H1 (cell line): ENCODE data around the gene RBM27. TPM values are rescaled to one million over a fixed set of nuclear protein-coding genes. Genes with fewer than 3 reads are reported as not detected.

Experiments used
- CTCF ChIA-PET: fragments of 300-600 bp; sonication (Branson Sonifier 250); formaldehyde crosslinking; loops from one replicate; lab custom pipeline; 2021; ENCODE audit not compliant: partially characterized antibody; lab: Charles Lee
- POLR2A ChIA-PET: fragments of 300-600 bp; sonication (Branson Sonifier 250); formaldehyde crosslinking; loops from one replicate; lab custom pipeline; 2021; ENCODE audit warnings: inconsistent platforms; ENCODE audit not compliant: partially characterized antibody; lab: Charles Lee
- DNase-seq, 2 experiments: peaks; one replicate each; pipeline versions ENCODE4 v3.0.0 to v3.0.0-alpha.2; 2010 to 2022; ENCODE audit warnings: low spot score in 2 of 2, low read depth in 1 of 2, mixed read lengths in 1 of 2
- FAIRE-seq: peaks from 2 replicates; lab custom pipeline; 2011; peaks lifted over from hg19 to GRCh38; lab: Jason Lieb, UNC
- H2AFZ ChIP-seq: 2 replicates; pipeline ENCODE4 v1.8.1; 2012; ENCODE audit warnings: low read length, inconsistent platforms
- H2AK5ac ChIP-seq: 2 replicates; pipeline ENCODE4 v1.6.1; 2013; ENCODE audit warnings: low read depth, low read length
- H2BK120ac ChIP-seq: replicated peaks from 2 replicates; pipeline ENCODE3; 2013; ENCODE audit warnings: low read depth, low read length, inconsistent platforms
- H2BK12ac ChIP-seq: 2 replicates; pipeline ENCODE4 v1.6.1; 2013; ENCODE audit warnings: low read depth, low read length
- H2BK15ac ChIP-seq: 2 replicates; pipeline ENCODE4 v1.6.1; 2013; ENCODE audit warnings: low read length
- H2BK20ac ChIP-seq: 2 replicates; pipeline ENCODE4 v1.6.1; 2013; ENCODE audit warnings: low read length
- H2BK5ac ChIP-seq: 2 replicates; pipeline ENCODE4 v1.6.1; 2013; ENCODE audit warnings: low read depth, low read length
- H3K14ac ChIP-seq: 2 replicates; pipeline ENCODE4 v1.6.1; 2013; ENCODE audit warnings: inconsistent platforms; ENCODE audit not compliant: insufficient read length
- H3K18ac ChIP-seq: 2 replicates; pipeline ENCODE4 v1.6.1; 2013; ENCODE audit warnings: low read length; ENCODE audit errors: extremely low read depth
- H3K23ac ChIP-seq: 2 replicates; pipeline ENCODE4 v1.6.1; 2013; ENCODE audit warnings: inconsistent platforms; ENCODE audit not compliant: insufficient read length
- H3K23me2 ChIP-seq: 2 replicates; pipeline ENCODE4 v1.6.1; 2013; ENCODE audit warnings: low read depth, low read length
- H3K27ac ChIP-seq: 2 replicates; pipeline ENCODE4 v1.6.1; 2011; ENCODE audit warnings: low read depth, low read length, inconsistent platforms
- H3K27me3 ChIP-seq, 4 experiments: replicated peaks in 1 of 4; 1 replicate in 1 of 4; 2 replicates in 3 of 4; pipeline versions ENCODE4 v1.6.1 to v1.8.1; 2011 to 2013; ENCODE audit warnings: low read length in 3 of 4, mild to moderate bottlenecking in 3 of 4, inconsistent platforms in 2 of 4, mixed read lengths in 2 of 4, moderate library complexity in 1 of 4; ENCODE audit not compliant: control insufficient read depth in 3 of 4, insufficient read depth in 3 of 4; ENCODE audit errors: extremely low read depth in 1 of 4
- H3K36me3 ChIP-seq, 4 experiments: 2 replicates each; pipeline versions ENCODE4 v1.6.1 to v1.8.1; 2011 to 2013; ENCODE audit warnings: mild to moderate bottlenecking in 4 of 4, low read length in 3 of 4, moderate library complexity in 2 of 4, control low read depth in 1 of 4, inconsistent platforms in 1 of 4; ENCODE audit not compliant: insufficient read depth in 4 of 4, control insufficient read depth in 2 of 4
- H3K4ac ChIP-seq: replicated peaks from 2 replicates; pipeline ENCODE3; 2013; ENCODE audit warnings: low read length, low read depth, mixed read lengths, inconsistent platforms; ENCODE audit not compliant: insufficient read length
- H3K4me1 ChIP-seq, 4 experiments: replicated peaks in 1 of 4; 1 replicate in 1 of 4; 2 replicates in 3 of 4; pipeline versions ENCODE4 v1.6.1 to v1.8.1; 2011 to 2013; ENCODE audit warnings: low read length in 3 of 4, inconsistent platforms in 2 of 4, mixed read lengths in 1 of 4; ENCODE audit not compliant: insufficient read depth in 4 of 4, control insufficient read depth in 3 of 4
- H3K4me2 ChIP-seq, 2 experiments: 2 replicates each; pipeline versions ENCODE4 v1.6.1 to v1.8.1; 2011 to 2013; ENCODE audit warnings: low read depth in 2 of 2, low read length in 2 of 2, control low read depth in 1 of 2, inconsistent platforms in 1 of 2, mild to moderate bottlenecking in 1 of 2; ENCODE audit not compliant: insufficient read depth in 1 of 2
- H3K4me3 ChIP-seq, 4 experiments: fragments of 200-600, 300-600 bp in 1 of 4; sonication (generic), shearing (Covaris generic), sonication (Bioruptor Twin) in 1 of 4; 2 replicates each; pipeline versions ENCODE4 v1.5.1 to v1.8.1; 2011 to 2016; ENCODE audit warnings: low read length in 4 of 4, low read depth in 3 of 4, control low read depth in 2 of 4, inconsistent platforms in 2 of 4, mild to moderate bottlenecking in 2 of 4, mixed read lengths in 1 of 4, moderate library complexity in 1 of 4; ENCODE audit not compliant: insufficient read depth in 2 of 4; ENCODE audit errors: extremely low read depth in 1 of 4
- H3K56ac ChIP-seq: replicated peaks from 2 replicates; pipeline ENCODE3; 2013; ENCODE audit warnings: low read depth, mild to moderate bottlenecking, mixed read lengths, low read length, inconsistent platforms; ENCODE audit not compliant: insufficient read length
- H3K79me1 ChIP-seq: 2 replicates; pipeline ENCODE4 v1.6.1; 2013; ENCODE audit warnings: low read depth, low read length, control low read depth
- H3K79me2 ChIP-seq, 2 experiments: 2 replicates each; pipeline versions ENCODE4 v1.6.1 to v1.8.1; 2012 to 2013; ENCODE audit warnings: low read length in 2 of 2, mild to moderate bottlenecking in 2 of 2, inconsistent platforms in 1 of 2; ENCODE audit not compliant: insufficient read depth in 2 of 2, control insufficient read depth in 1 of 2
- H3K9ac ChIP-seq, 4 experiments: replicated peaks in 1 of 4; 1 replicate in 1 of 4; 2 replicates in 3 of 4; pipeline versions ENCODE4 v1.6.1 to v1.8.1; 2011 to 2013; ENCODE audit warnings: low read depth in 3 of 4, low read length in 3 of 4, control low read depth in 2 of 4, mild to moderate bottlenecking in 2 of 4, moderate library complexity in 2 of 4, inconsistent platforms in 1 of 4; ENCODE audit errors: extremely low read depth in 1 of 4
- H3K9me3 ChIP-seq, 2 experiments: 2 replicates each; pipeline versions ENCODE4 v1.6.1 to v1.8.1; 2012 to 2013; ENCODE audit warnings: mild to moderate bottlenecking in 2 of 2, moderate library complexity in 2 of 2, control low read depth in 1 of 2, inconsistent platforms in 1 of 2, low read depth in 1 of 2, low read length in 1 of 2, mixed read lengths in 1 of 2; ENCODE audit not compliant: insufficient read depth in 2 of 2
- H4K20me1 ChIP-seq, 2 experiments: replicated peaks in 1 of 2; 2 replicates each; pipeline versions ENCODE3 to v1.8.1; 2011 to 2013; ENCODE audit warnings: inconsistent platforms in 2 of 2, low read length in 2 of 2, mild to moderate bottlenecking in 1 of 2; ENCODE audit not compliant: insufficient read depth in 2 of 2, control insufficient read depth in 1 of 2
- H4K5ac ChIP-seq: 2 replicates; pipeline ENCODE4 v1.6.1; 2013; ENCODE audit warnings: low read length, low read depth, mixed read lengths, inconsistent platforms; ENCODE audit not compliant: insufficient read length
- H4K8ac ChIP-seq: 2 replicates; pipeline ENCODE4 v1.8.0; 2013; ENCODE audit warnings: mild to moderate bottlenecking, moderate library complexity, low read length, inconsistent platforms; ENCODE audit not compliant: insufficient read depth; ENCODE audit errors: extremely low read depth
- H4K91ac ChIP-seq: replicated peaks from 2 replicates; pipeline ENCODE3; 2013; ENCODE audit warnings: low read length, mixed read lengths, inconsistent platforms; ENCODE audit not compliant: insufficient read length
- CBX8 ChIP-seq: fragments of 300-800, 300-1000 bp; sonication (generic); IDR thresholded peaks from 2 replicates; pipeline ENCODE4 v1.7.1; 2016; ENCODE audit warnings: low read depth, low read length, borderline replicate concordance
- CEBPB ChIP-seq: IDR thresholded peaks from 2 replicates; pipeline ENCODE4 v1.6.1; 2012; ENCODE audit warnings: low read depth, low read length
- HDAC6 ChIP-seq: IDR thresholded peaks from one replicate; pipeline ENCODE4 v1.7.1; 2012; ENCODE audit warnings: low read depth, mild to moderate bottlenecking, inconsistent platforms, low read length, moderate library complexity
- JUN ChIP-seq: IDR thresholded peaks from 2 replicates; pipeline ENCODE4 v1.6.1; 2011; ENCODE audit warnings: low read depth, mild to moderate bottlenecking, improper control_type of control experiment, low read length
- RFX5 ChIP-seq: IDR thresholded peaks from 2 replicates; pipeline ENCODE4 v1.6.1; 2011; ENCODE audit warnings: low read depth, low read length, improper control_type of control experiment, borderline replicate concordance
- RNF2 ChIP-seq: fragments of 200-900, 300-1000 bp; sonication (generic); IDR thresholded peaks from 2 replicates; pipeline ENCODE4 v1.7.1; 2016; ENCODE audit warnings: borderline replicate concordance, low read depth, mild to moderate bottlenecking, antibody characterized with exemption, low read length; ENCODE audit not compliant: poor library complexity, severe bottlenecking; ENCODE audit errors: missing control alignments
- SP1 ChIP-seq: IDR thresholded peaks from 2 replicates; pipeline ENCODE4 v1.6.1; 2011; ENCODE audit warnings: low read depth, low read length
- TCF12 ChIP-seq: IDR thresholded peaks from 2 replicates; pipeline ENCODE4 v1.6.1; 2011; ENCODE audit warnings: low read depth, mild to moderate bottlenecking, low read length
- WGBS, 2 experiments: shearing (Covaris generic) in 1 of 2; methylation state at CpG; one replicate each; pipeline versions ENCODE4 v1.1.6 to v1.1.7; 2013 to 2015; ENCODE audit warnings: low lambda C conversion rate in 2 of 2, mixed read lengths in 2 of 2, inconsistent platforms in 1 of 2, low coverage in 1 of 2, missing lambda C conversion rate in 1 of 2; ENCODE audit not compliant: insufficient replicate concordance in 2 of 2, insufficient coverage in 1 of 2, insufficient read length in 1 of 2; ENCODE audit errors: extremely low coverage in 1 of 2, missing lambda C conversion rate in 1 of 2; 5-methylcytosine and 5-hydroxymethylcytosine counted together
- polyA plus RNA-seq, 7 experiments: library from polyadenylated mRNA; depleted of rRNA in 3 of 7; stranded (reverse) in 5 of 7; unstranded in 2 of 7; fragments of >200 nt in 5 of 7; fragments of 200-250 nt in 2 of 7; gene quantifications; 1 replicate in 5 of 7; 2 replicates in 1 of 7; 4 replicates in 1 of 7; pipeline versions ENCODE4 v1.2.1 to v1.2.3, GENCODE V29; 2011 to 2013; ENCODE audit warnings: missing spikeins in 2 of 7, mixed read lengths in 2 of 7
- total RNA-seq: library from RNA; stranded (reverse); fragmentation: NEBNext Ultra II Directional; extraction: Animal tissue kit (Norgen Biotek cat#: 25700); gene quantifications from 2 replicates; pipeline ENCODE4 v1.2.1, GENCODE V29; 2021
- TF ChIP-seq, protein P1 (sequence below), 3 experiments: IDR thresholded peaks; 1 replicate in 2 of 3; 2 replicates in 1 of 3; pipeline versions ENCODE4 v1.5.1 to v1.6.1; 2011; ENCODE audit warnings: low read length in 3 of 3, mild to moderate bottlenecking in 3 of 3, inconsistent platforms in 2 of 3, low read depth in 1 of 3, moderate library complexity in 1 of 3; ENCODE audit not compliant: insufficient read depth in 1 of 3; ENCODE audit errors: control extremely low read depth in 1 of 3
- TF ChIP-seq, protein P2 (sequence below): IDR thresholded peaks from 2 replicates; pipeline ENCODE4 v1.6.1; 2011; ENCODE audit warnings: low read length, improper control_type of control experiment

Gene RBM27
- total and polyA plus RNA-seq, 2 of the 8 experiments (the other 6 are each of a cell fraction or from before 2014, with no cell fraction given): 13.1 to 42.9 TPM

DNA sequence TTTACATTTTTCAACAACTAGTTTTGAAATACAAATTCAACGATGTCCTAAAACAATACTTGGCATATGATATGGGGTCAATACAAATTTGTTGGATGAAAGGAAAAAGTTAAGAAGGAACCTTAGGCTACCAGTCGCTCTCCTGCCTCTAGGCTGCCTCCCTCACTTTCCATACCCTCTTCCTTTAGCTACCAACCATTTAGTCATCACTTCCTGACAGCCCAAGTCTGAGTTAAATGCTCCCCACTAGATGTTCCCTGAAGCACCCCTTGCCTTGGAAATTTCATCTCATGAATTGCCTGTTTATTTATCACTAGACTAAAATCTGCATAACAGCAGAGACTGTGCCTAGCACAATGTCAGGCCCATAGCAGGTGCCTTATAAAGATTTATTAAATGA is 18.2 kb upstream of the RBM27 start:
- H3K4me2 ChIP-seq: no peak overlapping the region
- no peak overlapping the region for H2AFZ ChIP-seq
- POLR2A ChIA-PET: interaction anchor here (4.9 kb wide), 1 partner anchor 16 kb away, joined by 67 read pairs; the partner anchor contains the start of gene RBM27
- H3K56ac ChIP-seq: no peak overlapping the region
- no peak overlapping the region for H2BK12ac ChIP-seq
- no peak overlapping the region for H2BK120ac ChIP-seq
- H3K14ac ChIP-seq: no peak overlapping the region
- H3K4ac ChIP-seq: no peak overlapping the region
- H2AK5ac ChIP-seq: no peak overlapping the region
- FAIRE-seq (no peak), DNase-seq (no peak)
- H3K4me1 ChIP-seq: peaks cover 0 to 2% (median 0%) of the 10 kb centered on the region in 4 experiments; a peak in 3 of 7 replicates
- WGBS, 2 experiments: 91% methylated on average over 2 of the region's 2 CpGs; no CpG with 5 or more reads in 1 of the 2 experiments
- no peaks in the 10 kb centered on the region for H3K79me1 ChIP-seq
- no peak overlapping the region for H2BK5ac ChIP-seq
- no peak overlapping the region for H3K9ac ChIP-seq
- no peak overlapping the region for H3K27ac ChIP-seq
- H3K4me3 ChIP-seq: no peak overlapping the region
- peaks cover 3% of the 10 kb centered on the region; the same call in 1 of the 2 replicates for H3K23me2 ChIP-seq
- no peaks in the 10 kb centered on the region for H3K27me3 ChIP-seq
- no peak overlapping the region for H4K91ac ChIP-seq
- no peaks in the 10 kb centered on the region for H3K9me3 ChIP-seq
- CTCF ChIA-PET: no interaction called here
- no peak overlapping the region for H2BK15ac ChIP-seq
- H4K5ac ChIP-seq: no peak overlapping the region
- H3K23ac ChIP-seq: no peak overlapping the region
- H4K8ac ChIP-seq: no peak overlapping the region
- no peak overlapping the region for H2BK20ac ChIP-seq
- H3K18ac ChIP-seq: no peak overlapping the region
- H4K20me1 ChIP-seq: no peaks in the 10 kb centered on the region
- H3K79me2 ChIP-seq: peaks cover 10 to 22% of the 10 kb centered on the region in 2 experiments
- H3K36me3 ChIP-seq: peaks cover 0 to 7% (median 0%) of the 10 kb centered on the region in 4 experiments; a peak in 5 of 8 replicates
- TF ChIP-seq, protein P1, sequence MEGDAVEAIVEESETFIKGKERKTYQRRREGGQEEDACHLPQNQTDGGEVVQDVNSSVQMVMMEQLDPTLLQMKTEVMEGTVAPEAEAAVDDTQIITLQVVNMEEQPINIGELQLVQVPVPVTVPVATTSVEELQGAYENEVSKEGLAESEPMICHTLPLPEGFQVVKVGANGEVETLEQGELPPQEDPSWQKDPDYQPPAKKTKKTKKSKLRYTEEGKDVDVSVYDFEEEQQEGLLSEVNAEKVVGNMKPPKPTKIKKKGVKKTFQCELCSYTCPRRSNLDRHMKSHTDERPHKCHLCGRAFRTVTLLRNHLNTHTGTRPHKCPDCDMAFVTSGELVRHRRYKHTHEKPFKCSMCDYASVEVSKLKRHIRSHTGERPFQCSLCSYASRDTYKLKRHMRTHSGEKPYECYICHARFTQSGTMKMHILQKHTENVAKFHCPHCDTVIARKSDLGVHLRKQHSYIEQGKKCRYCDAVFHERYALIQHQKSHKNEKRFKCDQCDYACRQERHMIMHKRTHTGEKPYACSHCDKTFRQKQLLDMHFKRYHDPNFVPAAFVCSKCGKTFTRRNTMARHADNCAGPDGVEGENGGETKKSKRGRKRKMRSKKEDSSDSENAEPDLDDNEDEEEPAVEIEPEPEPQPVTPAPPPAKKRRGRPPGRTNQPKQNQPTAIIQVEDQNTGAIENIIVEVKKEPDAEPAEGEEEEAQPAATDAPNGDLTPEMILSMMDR (IDR thresholded peaks at IDR 0.05; ENCODE audit: control extremely low read depth in 1 of 3, insufficient read depth in 1 of 3, low read depth in 1 of 3, low read length in 3 of 3): no peak
- TF ChIP-seq TCF12 (no peak), RFX5 (no peak), CBX8 (no peak), RNF2 (no peak), SP1 (no peak), HDAC6 (no peak), JUN (no peak), CEBPB (no peak)
- TF ChIP-seq, protein P2, sequence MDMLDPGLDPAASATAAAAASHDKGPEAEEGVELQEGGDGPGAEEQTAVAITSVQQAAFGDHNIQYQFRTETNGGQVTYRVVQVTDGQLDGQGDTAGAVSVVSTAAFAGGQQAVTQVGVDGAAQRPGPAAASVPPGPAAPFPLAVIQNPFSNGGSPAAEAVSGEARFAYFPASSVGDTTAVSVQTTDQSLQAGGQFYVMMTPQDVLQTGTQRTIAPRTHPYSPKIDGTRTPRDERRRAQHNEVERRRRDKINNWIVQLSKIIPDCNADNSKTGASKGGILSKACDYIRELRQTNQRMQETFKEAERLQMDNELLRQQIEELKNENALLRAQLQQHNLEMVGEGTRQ: no peak
